Jurkat, Clone E6-1 (cell line): ENCODE data around the gene NLGN1.

Experiments
- DNase-seq: peaks from one replicate; pipeline ENCODE4 v3.0.0-alpha.2; 2011; ENCODE audit warnings: low read depth, low spot score
- H3K4me3 ChIP-seq: 2 replicates; pipeline ENCODE4 v1.5.1; 2011; ENCODE audit warnings: mild to moderate bottlenecking, low read length, control low read depth, moderate library complexity

Gene NLGN1

DNA sequence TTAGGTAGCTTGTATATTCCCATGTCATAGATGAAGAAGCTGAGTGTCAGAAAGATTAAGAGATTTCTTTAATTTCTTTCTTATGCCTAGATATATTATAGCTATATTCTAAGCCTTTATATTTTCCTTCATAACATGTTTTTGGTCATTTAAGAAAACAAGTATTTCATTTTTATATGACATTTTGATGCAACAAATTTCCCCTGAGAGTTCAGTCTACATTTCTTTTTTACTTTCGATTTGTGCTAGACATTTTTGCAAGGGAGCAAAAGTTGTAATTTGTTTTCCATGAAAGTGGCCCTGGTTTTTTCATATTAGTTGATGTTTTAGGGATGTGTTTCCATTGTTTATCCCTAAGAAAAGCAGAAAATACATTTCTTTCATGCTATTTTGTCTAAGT lies 344.9 kb downstream of the NLGN1 start:
- no peak for DNase-seq
- no peak overlapping the region for H3K4me3 ChIP-seq

DNA sequence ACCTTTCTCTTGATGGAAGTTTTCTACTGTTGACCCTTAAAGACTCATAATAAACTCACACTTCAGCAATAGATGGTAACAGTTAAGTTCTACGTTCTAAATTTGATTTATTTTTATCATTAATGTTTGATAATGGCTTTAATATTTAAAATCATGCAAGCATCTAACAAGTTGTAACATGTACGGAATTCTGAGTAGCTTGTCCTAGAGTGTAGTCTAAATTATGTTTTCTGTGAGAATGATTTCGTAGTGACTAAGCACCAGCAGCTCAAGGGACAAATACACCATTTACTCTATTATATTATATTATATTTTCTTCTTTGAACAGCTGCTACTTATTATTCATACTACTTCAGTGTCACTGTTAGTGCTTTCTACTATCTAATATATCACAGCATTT lies 345.6 kb downstream of the NLGN1 start:
- no peak overlapping the region for H3K4me3 ChIP-seq
- no peak for DNase-seq

- DNase-seq = no peak
- H3K4me3 ChIP-seq = no peak overlapping the region
These were observed 346.0 kb downstream of the NLGN1 start for GRCh38 chr3:173743516-173743915.

DNA sequence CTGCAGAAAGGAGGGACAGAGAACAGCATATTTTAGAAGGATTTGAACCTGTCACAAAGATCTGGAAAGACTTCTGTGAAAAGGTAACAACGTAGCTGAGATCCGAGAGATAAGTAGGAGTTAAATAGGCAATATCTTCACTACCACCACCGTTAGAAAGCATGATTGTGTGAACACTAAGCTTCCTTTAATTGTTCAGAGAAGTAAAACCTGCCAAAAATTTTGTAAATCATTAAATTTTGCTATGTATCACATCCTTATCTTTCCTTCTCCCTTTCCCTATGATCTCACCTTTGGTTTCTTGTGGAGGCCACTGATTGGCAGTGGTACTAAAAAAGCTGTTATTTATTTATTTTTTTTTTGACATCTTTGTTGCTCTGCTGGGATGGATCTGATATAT lies 346.9 kb downstream of the NLGN1 start:
- no peak for DNase-seq
- H3K4me3 ChIP-seq = no peak overlapping the region

GRCh38 chr3:173744895-173745294 lies 347.4 kb downstream of the NLGN1 start:
- H3K4me3 ChIP-seq = no peak overlapping the region
- DNase-seq = no peak

GRCh38 chr3:173745952-173746682 lies 348.6 kb downstream of the NLGN1 start:
- H3K4me3 ChIP-seq = no peak overlapping the region
- DNase-seq = no peak

GRCh38 chr3:173747427-173747826 lies 349.9 kb downstream of the NLGN1 start:
- no peak for DNase-seq
- no peak overlapping the region for H3K4me3 ChIP-seq

- no peak for DNase-seq
- H3K4me3 ChIP-seq = no peak overlapping the region
These were observed 350.6 kb downstream of the NLGN1 start for GRCh38 chr3:173748105-173748504.

DNA sequence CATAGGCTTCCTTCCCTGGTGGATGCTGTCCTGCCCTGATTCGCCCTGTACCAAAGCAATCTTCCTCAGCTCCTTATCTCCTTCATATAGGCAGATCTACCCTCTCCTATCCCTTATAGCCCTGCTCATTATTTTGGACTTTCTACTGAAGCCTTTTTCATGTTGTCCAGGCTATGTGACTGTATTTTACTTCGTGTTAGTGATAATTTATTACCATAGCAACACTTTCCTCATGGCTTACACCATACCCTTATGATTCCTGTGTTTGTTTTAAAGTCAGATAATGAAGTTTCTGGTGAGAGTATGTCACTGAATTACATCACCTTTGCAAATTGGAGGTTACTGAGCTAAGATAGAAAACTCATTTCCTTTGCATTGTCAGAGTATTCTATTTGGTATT lies 352.6 kb downstream of the NLGN1 start:
- DNase-seq = no peak
- no peak overlapping the region for H3K4me3 ChIP-seq

DNA sequence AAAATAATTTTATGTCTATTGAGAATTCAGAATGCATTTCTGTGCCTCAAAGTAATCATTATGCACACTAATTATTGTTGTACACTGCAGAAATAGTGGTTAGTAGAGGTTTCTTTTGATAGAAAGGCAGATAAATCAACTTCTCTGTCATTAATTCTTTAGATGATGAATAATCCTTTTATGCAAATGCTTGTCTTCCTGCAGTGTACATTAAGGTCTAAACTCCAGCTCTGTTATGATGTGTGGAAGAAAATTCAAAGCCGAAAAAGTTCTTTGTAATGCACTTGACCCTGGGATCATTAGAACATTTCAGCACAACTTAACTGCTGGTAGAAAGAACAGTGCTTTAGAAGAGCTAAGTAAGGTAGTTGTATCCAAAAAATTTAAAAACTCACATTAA lies 353.0 kb downstream of the NLGN1 start:
- H3K4me3 ChIP-seq = no peak overlapping the region
- no peak for DNase-seq

DNA sequence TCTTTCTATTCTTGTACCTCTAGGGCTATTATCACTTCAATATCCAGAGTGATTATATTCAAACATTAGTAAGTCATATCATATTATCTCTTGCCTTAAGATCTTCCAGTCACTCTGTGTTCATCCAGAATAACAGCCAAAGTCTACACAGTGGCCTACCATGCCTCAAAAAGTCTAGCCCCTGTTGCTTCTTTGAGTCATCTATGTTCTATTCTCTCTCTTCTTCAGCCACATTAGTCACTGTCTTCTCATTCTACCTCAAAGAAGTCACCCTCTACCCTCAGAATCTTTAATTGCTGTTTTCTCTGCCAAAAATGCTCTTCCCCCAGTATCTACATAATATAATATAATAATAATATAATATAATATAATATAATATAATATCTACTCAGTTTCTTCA lies 356.0 kb downstream of the NLGN1 start:
- no peak overlapping the region for H3K4me3 ChIP-seq
- DNase-seq = no peak

GRCh38 chr3:173755161-173755560 lies 357.6 kb downstream of the NLGN1 start:
- DNase-seq = no peak
- H3K4me3 ChIP-seq = no peak overlapping the region

DNA sequence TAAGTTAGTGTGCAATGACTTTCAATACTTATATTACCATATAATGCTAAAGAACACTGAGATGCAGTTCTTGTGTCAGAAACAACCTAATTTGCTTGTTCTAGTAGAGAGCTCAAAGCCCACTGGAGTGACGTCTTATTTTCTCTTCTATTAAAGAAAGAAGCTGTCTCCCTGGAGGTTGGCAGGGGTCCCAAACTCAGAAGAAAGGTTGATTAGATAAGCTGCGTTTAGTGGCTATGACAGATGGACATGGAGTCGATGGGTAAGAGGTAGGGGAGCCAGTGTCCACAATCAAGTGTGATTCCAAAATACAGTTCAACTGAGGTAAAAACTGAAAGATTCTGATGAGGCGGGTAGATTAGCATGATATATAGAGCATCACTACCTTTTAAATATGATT lies 363.6 kb downstream of the NLGN1 start:
- no peak overlapping the region for H3K4me3 ChIP-seq
- DNase-seq = no peak

DNA sequence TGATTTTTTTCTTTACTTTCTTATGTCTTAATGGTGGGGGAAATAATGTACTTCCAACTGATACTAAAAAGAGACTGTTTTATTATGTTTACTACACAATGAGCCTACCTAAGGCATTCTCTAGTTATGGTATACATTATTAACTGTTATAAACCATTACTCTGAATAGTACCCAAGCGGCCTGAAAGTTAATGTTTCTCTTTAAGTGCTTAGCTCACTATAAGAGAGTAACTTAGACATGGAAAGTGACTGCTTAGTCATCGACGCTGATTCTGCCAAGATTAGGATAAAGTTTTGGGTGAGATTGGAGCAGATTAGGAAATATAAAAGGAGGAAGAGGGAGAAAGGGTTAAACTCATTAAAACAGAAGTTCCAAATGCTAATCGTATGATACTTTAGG lies 365.0 kb downstream of the NLGN1 start:
- no peak for DNase-seq
- no peak overlapping the region for H3K4me3 ChIP-seq

DNA sequence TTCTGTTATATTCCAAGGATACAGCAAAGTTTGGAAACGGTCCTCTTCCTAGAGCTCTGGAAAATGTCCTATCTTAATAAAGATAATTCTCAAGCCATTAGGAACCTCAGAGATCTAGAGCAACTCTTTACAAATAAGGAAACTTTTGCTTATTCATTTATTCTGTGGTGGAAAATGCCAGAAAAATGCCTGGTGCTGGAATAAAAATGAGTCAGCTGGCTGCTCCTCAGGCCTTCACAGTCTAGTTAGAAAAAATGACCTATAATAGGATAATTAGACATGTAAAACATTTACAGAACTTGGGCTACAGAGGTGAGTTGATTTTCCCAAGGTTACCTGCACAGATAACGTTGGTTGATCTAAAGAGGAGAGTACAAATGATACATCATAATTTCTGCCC lies 372.5 kb downstream of the NLGN1 start:
- no peak for DNase-seq
- H3K4me3 ChIP-seq = no peak overlapping the region

DNA sequence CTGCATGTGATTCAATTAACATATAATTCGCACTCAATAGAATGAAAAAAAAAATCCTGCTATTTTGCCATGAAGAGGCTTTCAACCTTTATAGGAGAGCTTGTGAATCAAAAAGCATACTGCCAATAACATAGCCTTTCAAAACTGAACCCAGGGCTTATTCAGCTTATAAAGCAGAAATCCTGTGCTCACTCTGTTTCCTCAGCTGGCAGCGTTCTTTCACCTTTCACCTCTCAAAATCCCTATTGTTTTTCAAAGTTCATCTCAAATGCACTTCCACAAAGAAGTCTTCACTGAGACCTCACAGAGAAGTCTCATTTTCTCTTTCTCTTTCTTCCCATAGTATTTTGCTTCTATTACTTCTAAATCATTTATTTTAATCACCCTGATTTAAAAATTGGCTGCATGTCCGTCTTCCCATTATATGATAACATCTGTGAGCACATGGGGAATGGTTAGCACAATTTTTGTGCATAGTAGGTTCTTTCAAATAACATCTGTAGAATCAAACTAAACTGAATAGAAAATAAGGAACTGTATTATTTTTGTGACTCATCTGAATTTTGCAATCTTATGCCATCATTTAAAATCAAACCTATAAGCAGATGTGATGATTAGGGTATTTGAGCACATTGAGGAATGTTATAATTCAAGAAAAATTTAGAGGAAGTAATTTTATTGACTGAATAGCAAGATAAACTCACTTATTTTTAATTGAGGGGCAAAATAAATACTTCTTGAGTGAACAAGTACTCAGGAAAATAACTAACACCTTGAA lies 373.4 kb downstream of the NLGN1 start:
- no peak for DNase-seq
- no peak overlapping the region for H3K4me3 ChIP-seq

- DNase-seq = no peak
These were observed 376.3 kb downstream of the NLGN1 start for GRCh38 chr3:173773800-173774199.

GRCh38 chr3:173774294-173774693 lies 376.8 kb downstream of the NLGN1 start:
- no peak overlapping the region for H3K4me3 ChIP-seq
- no peak for DNase-seq

More at GRCh38 chr3:173773800-173774199, 376.3 kb downstream of the NLGN1 start:
- no peak overlapping the region for H3K4me3 ChIP-seq

DNA sequence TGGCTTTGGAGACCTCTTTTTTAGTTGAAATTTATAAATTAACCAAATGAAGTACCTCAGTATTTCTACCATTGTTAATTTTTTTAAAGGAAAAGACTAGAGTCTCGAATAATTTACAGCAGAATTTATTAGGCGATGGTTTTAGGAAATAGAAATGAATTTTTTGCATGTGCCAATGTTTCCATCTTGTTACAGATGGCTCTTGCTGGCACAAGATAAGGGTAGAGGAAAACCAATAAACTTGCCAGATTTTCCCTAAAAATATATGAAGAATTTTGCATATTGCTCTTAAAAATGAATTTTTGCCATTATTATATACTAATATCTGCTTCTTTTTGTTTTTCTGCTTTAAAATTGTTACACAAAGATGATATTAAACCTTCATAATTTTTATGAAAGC lies 380.7 kb downstream of the NLGN1 start:
- DNase-seq = no peak
- H3K4me3 ChIP-seq = no peak overlapping the region

- no peak for DNase-seq
- H3K4me3 ChIP-seq = no peak overlapping the region
These were observed 382.5 kb downstream of the NLGN1 start for GRCh38 chr3:173780067-173780466.

GRCh38 chr3:173785004-173785403 lies 387.5 kb downstream of the NLGN1 start:
- DNase-seq = no peak
- H3K4me3 ChIP-seq = no peak overlapping the region
